Measurements from ENCODE around the gene LTBP4.

Gene LTBP4

DNA sequence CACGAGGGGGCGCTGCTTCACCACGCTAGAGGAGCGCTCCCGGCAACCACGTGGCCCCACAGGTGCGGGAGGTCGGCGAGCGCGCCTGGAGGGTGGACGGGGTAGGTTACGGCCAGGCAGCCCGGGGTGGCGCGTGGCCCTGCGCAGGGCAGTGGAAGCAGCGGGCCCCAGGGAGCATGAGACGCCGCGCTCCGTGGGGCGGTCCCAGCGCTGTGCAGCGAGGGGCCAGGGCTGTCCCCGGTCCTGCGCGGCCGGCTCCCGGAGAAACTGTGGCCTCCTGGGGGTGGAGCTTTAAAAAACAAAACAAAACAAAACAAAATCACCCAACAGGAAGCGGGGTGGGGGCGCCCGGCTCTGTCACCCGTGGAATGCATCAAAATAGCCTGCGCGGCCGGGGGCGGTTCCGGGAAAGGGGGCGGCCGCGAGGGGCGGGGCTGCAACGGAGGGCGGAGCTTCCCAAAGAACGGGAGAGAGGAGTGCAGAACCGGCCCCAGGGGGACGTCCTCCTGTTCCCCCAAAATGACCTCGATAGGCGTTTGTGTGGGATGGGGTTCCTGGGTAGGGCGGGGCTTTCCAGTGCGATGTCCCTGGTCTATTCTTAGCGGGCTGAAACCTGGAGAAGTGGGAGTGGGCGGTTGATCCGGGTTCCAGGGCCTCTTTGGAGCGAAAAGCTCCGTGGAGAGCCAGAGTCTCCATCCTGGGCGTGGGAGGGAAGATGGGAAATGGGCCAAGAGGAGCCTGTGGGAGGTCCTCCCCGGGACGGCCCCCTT lies 61.9 kb downstream of the LTBP4 start:
- no peak for DNase-seq (ENCODE audit: low read depth)

DNA sequence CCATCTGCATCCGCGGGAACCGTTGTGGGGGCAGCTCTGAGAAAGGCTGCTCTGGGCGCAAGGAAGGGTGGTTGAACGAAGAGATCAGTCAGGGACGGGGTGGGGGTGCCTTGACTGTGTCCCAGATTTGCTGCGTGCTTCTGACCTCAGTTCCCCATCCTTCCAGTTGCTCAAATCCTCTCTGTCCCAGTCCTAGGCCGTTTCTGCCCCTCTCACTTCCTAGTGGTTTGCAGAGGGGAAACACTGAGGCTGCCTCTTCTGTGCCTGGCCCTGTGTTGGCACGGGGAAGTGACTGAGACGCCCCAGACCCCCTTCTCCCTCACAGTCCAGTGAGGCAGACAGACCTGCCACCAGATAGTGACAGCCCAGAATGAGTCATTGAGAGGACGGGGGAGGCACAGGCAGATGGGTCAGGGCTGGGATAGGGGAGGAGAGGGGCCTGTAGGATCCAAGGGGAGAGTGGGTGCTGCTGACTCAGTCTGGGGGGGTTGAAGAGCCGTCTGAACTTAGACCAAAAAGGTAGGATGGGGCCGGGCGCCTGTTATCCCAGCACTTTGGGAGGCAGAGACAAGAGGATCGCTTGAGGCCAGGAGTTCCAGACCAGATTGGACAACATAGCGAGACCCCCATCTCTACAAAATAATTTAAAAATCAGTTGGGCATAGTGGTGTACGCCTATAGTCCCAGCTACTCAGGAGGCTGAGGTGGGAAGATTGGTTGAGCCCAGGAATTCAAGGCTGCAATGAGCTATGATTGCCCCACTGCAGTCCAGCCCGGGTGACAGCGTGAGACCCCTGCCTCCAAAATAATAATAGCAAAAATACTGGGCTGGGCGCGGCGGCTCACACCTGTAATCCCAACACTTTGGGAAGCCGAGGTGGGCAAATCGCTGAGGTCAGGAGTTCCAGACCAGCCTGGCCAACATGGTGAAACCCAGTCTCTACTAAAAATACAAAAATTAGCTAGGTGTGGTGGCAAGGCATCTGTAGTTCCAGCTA lies 62.8 kb downstream of the LTBP4 start:
- DNase-seq (ENCODE audit: low read depth) = no peak

- DNase-seq (ENCODE audit: low read depth) = no peak
These were observed 65.8 kb downstream of the LTBP4 start for GRCh38 chr19:40666803-40667438.

- DNase-seq (ENCODE audit: low read depth) = no peak
These were observed 66.4 kb downstream of the LTBP4 start for GRCh38 chr19:40667602-40668001.

DNA sequence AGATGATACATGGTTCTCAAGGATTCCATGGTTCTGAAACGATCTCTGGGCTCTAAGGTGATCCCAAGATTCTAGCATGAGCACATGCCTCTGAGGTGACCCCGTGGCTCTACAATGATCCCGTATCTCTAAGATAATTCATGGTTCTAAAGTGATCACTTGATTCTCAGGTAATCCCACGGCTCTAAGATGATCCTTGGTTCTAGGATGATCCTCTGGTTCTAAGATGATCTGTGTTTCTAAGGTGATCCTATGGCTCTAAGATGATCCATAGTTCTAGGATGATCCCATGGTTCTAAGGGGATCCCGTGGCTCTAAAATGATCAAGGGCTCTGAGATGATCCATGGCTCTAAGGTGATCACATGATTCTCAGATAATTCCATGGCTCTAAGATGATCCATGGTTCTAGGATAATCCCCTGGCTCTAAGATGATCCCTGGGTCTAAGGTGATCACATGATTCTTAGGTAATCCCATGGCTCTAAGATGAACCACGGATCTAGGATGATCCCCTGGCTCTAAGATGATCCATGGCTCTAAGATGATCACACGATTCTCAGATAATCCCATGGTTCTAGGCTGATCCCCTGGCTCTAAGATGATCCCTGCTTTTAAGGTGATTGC lies 67.9 kb downstream of the LTBP4 start:
- DNase-seq (ENCODE audit: low read depth) = no peak

DNA sequence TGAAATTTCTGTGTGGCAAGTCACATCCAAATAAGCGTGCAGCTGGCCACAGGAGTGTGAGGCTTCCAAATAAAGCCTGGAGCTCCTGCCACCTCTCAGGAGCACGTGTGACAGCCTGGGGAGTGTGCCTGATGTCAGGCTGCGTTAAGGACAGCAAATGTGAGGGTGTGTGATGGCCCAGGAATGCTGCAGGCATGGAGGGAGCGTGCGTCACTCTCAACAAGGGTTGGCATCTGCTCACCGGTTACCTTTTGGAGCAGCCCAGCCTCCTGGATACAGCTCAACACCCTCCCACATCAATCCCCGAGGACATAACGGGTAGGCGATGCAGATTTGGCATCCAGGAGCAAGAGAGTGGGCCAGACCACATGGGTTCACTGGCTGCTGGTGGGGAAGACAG lies 70.2 kb downstream of the LTBP4 start:
- DNase-seq (ENCODE audit: low read depth) = no peak

- no peak for DNase-seq (ENCODE audit: low read depth)
These were observed 70.9 kb downstream of the LTBP4 start for GRCh38 chr19:40672038-40672437.

DNA sequence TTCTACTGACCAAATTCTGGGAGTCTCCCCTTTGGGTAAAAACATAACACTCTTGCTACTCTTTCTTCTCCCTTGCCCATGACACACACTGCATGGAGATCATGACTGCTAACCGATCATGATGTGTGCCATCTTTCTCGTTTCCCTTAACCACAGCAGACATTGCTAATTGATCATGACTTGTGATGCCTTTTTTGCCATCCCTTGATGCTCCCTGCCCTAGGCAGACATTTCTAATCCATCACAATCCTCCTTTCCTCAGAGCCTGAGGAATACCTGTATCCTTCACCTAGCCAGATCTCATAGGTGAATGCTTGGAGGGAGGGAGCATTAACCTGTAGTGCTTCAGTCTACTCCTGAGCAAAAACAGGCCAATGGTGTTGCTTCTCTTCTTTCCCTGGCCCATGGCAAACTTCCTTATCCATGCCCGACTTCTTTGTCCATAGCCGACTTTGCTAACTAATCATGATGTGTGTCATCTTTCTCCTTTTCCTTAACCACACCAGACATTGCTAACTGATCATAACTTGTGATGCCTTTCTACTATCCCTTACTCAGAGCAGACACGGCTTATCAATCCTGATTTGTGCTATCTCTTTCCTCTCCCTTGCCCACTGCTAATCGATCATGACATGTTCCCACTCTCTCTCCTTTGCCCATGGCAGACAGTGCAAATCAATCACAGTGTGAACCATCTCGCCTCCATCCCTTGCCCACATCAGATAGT lies 71.6 kb downstream of the LTBP4 start:
- DNase-seq (ENCODE audit: low read depth) = no peak

- DNase-seq (ENCODE audit: low read depth) = no peak
These were observed 72.2 kb downstream of the LTBP4 start for GRCh38 chr19:40673397-40673796.

- DNase-seq (ENCODE audit: low read depth) = no peak
These were observed 73.1 kb downstream of the LTBP4 start for GRCh38 chr19:40674291-40674690.

DNA sequence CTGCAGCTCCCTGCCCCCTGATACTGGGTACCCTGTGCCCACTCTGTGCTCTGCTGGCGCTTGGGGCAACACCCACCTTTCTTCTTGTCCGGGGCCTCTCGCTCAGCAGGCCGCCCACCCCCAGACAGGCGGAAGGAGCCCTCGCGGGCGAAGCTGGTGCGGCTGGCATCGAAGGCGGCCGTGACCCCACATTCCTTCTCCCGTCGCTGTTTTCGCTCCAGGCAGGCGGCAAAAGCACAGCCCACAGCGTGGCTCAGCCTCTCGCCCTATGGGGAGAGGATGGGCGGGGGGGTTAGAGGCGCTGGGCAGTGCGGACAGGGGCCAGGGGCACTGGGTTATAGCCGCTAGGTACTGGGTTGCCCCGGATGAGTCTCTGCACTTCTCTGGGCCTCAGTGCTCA lies 76.0 kb downstream of the LTBP4 start:
- DNase-seq (ENCODE audit: low read depth) = no peak
